ENCODE results near the gene ADAM11. TPM values are rescaled to one million over a fixed set of nuclear protein-coding genes. Genes with fewer than 3 reads are reported as not detected.
"Not testable (repeated sequence)": the region's sequence is repeated elsewhere in the genome, so short reads cannot be mapped to it uniquely, and the experiment has no call there.

ADAM11 gene
- total RNA-seq, 2 donors from 2014 or later, result 1.9 to 3.5 TPM

DNA sequence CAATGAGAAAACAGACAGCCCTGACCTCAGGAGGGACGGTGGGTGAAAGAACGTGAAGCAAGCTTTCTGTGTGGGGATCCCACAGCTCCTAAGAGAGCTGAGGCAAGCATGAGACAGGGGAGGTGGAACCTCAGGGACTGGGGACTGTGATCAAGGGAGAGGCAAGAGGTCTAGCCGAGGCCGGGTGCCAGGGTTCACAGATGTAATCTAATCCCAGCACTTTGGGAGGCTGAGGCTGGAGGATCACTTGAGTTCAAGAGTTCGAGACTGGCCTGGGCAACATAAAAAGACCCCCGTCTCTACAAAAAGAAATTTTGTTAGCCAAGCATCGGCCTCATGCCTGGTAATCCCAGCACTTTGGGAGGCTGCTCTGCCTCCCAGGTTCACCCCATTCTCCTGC lies 4.5 kb upstream of the ADAM11 start:
- no peak overlapping the region for H3K4me3 ChIP-seq (ENCODE audit: low read length)
- TF ChIP-seq, protein P1, sequence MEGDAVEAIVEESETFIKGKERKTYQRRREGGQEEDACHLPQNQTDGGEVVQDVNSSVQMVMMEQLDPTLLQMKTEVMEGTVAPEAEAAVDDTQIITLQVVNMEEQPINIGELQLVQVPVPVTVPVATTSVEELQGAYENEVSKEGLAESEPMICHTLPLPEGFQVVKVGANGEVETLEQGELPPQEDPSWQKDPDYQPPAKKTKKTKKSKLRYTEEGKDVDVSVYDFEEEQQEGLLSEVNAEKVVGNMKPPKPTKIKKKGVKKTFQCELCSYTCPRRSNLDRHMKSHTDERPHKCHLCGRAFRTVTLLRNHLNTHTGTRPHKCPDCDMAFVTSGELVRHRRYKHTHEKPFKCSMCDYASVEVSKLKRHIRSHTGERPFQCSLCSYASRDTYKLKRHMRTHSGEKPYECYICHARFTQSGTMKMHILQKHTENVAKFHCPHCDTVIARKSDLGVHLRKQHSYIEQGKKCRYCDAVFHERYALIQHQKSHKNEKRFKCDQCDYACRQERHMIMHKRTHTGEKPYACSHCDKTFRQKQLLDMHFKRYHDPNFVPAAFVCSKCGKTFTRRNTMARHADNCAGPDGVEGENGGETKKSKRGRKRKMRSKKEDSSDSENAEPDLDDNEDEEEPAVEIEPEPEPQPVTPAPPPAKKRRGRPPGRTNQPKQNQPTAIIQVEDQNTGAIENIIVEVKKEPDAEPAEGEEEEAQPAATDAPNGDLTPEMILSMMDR (conservative IDR thresholded peaks at IDR 0.05), result no peak
- no peaks in the 10 kb centered on the region for H3K9me3 ChIP-seq (ENCODE audit: control insufficient read depth, low read length)
- H3K4me1 ChIP-seq (ENCODE audit: control insufficient read depth, insufficient read depth, low read length), result peaks cover under 1% of the 10 kb centered on the region
- peaks cover 21% of the 10 kb centered on the region for H3K27me3 ChIP-seq (ENCODE audit: control insufficient read depth, insufficient read depth, low read length, poor library complexity, severe bottlenecking)
- WGBS, 2 experiments (ENCODE audit: insufficient coverage in 1 of 2, insufficient read length in 1 of 2), result 87 to 89% methylated on average over 6 to 7 of the region's 7 CpGs
- Mint-ChIP-seq H3K36me3 (ENCODE audit: low read depth) (peaks cover 23% of the 10 kb centered on the region), H3K27ac (no peak overlapping the region), H3K4me3 (no peak overlapping the region), H3K9me3 (no peaks in the 10 kb centered on the region), H3K4me1 (no peaks in the 10 kb centered on the region), H3K27me3 (ENCODE audit: insufficient read depth) (peaks cover 34% of the 10 kb centered on the region)
- H3K9ac ChIP-seq (ENCODE audit: extremely low read depth, low read length, poor library complexity, severe bottlenecking), result no peak overlapping the region
- H3K36me3 ChIP-seq (ENCODE audit: control insufficient read depth, insufficient read depth, low read length), result peaks cover 8% of the 10 kb centered on the region
- peak; percentile 50 for DNase-seq
- no peak overlapping the region for H3K27ac ChIP-seq (ENCODE audit: low read depth, low read length)

DNA sequence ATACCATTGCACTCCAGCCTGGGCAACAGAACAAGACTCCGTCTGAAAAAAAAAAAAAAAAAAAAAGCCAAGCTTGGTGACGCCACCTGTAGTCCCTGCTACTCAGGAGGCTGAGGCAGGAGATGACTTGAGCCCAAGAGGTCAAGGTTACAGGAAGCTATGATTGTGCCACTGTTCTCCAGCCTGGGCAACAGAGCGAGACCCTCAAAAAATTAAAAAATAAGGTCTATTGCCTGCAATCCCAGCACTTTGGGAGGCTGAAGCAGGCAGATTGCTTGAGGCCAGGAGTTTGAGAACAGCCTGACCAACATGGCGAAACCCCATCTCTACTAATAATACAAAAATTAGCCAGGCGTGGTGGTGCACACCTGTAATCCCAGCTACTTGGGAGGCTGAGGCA lies 3.6 kb upstream of the ADAM11 start:
- not testable (repeated sequence) for H3K27ac ChIP-seq (ENCODE audit: low read depth, low read length); H3K36me3 ChIP-seq (ENCODE audit: control insufficient read depth, insufficient read depth, low read length); H3K27ac Mint-ChIP-seq; H3K9ac ChIP-seq (ENCODE audit: extremely low read depth, low read length, poor library complexity, severe bottlenecking); H3K4me1 Mint-ChIP-seq; H3K4me1 ChIP-seq (ENCODE audit: control insufficient read depth, insufficient read depth, low read length); DNase-seq; H3K4me3 ChIP-seq (ENCODE audit: low read length); H3K9me3 ChIP-seq (ENCODE audit: control insufficient read depth, low read length); H3K9me3 Mint-ChIP-seq; H3K4me3 Mint-ChIP-seq
- H3K27me3 Mint-ChIP-seq (ENCODE audit: insufficient read depth), result peaks cover 41% of the 10 kb centered on the region
- peaks cover 30% of the 10 kb centered on the region for H3K27me3 ChIP-seq (ENCODE audit: control insufficient read depth, insufficient read depth, low read length, poor library complexity, severe bottlenecking)
- 93% methylated on average over 2 to 5 of the region's 5 CpGs for WGBS, 2 experiments (ENCODE audit: insufficient coverage in 1 of 2, insufficient read length in 1 of 2)
- H3K36me3 Mint-ChIP-seq (ENCODE audit: low read depth), result peaks cover 19% of the 10 kb centered on the region

DNA sequence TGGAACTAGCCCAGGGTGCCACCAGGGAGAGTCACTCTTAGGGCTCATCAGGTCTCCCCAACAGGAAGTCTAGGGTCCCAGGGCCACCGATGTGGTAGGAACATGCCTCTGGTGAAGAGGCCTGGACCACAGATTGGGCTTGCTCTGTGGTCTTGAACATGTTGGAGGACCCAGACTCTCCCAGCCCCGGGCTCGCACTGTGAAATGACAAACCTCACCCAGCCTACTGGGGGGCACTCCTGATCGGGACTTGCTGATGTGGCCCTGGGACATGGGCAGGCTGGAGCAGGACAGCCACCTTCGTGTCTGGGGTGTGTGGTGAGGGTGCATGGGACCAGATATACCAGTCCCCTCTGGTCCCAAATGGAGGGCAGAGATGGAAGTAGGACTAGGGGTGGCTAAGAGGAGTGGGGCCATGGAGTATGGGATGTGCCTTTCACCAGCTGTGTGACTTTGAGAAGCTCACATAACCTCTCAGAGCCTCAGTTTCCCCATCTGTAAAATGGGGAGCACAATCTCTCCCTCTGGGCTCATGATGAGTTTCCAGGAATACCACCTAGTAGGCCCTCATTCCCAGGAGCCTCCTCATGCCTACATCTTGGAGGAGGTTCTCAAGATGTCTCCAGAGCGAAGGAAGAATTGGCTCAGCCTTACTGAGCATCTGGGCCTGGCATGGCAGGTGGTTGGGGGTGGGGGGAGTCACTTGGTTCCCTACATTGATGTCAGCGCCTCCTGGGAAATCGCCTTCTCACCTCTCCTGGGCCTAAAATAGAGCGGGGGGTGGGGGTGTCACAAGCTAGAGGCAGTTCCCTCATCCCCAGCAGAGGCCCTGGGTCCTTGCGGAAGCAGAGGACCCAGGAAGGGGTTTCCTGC lies 1.5 kb upstream of the ADAM11 start:
- Mint-ChIP-seq H3K27me3 (ENCODE audit: insufficient read depth) (peaks cover 61% of the 10 kb centered on the region), H3K4me1 (no peaks in the 10 kb centered on the region), H3K27ac (no peak overlapping the region), H3K36me3 (ENCODE audit: low read depth) (no peaks in the 10 kb centered on the region), H3K9me3 (no peaks in the 10 kb centered on the region), H3K4me3 (no peak overlapping the region)
- Histone ChIP-seq H3K9me3 (ENCODE audit: control insufficient read depth, low read length) (no peaks in the 10 kb centered on the region), H3K27ac (ENCODE audit: low read depth, low read length) (no peak overlapping the region), H3K9ac (ENCODE audit: extremely low read depth, low read length, poor library complexity, severe bottlenecking) (no peak overlapping the region), H3K27me3 (ENCODE audit: control insufficient read depth, insufficient read depth, low read length, poor library complexity, severe bottlenecking) (peaks cover 38% of the 10 kb centered on the region), H3K4me3 (ENCODE audit: low read length) (no peak overlapping the region), H3K36me3 (ENCODE audit: control insufficient read depth, insufficient read depth, low read length) (no peaks in the 10 kb centered on the region), H3K4me1 (ENCODE audit: control insufficient read depth, insufficient read depth, low read length) (peaks cover 4% of the 10 kb centered on the region)
- WGBS, 2 experiments (ENCODE audit: insufficient coverage in 1 of 2, insufficient read length in 1 of 2), result 87 to 90% methylated on average over 3 to 10 of the region's 10 CpGs
- DNase-seq, result peak; percentile 51
- TF ChIP-seq, protein P1 (conservative IDR thresholded peaks at IDR 0.05), result no peak
